HG03045 (cell line): Measurements from ENCODE around the gene GCGR.

Experiments used
- ATAC-seq: cut with Tn5 transposase; IDR thresholded peaks from one replicate; pipeline ENCODE4 v1.9.1; 2021; ENCODE audit warnings: mild to moderate bottlenecking, moderate library complexity; ENCODE audit not compliant: unreplicated experiment

Gene GCGR

DNA sequence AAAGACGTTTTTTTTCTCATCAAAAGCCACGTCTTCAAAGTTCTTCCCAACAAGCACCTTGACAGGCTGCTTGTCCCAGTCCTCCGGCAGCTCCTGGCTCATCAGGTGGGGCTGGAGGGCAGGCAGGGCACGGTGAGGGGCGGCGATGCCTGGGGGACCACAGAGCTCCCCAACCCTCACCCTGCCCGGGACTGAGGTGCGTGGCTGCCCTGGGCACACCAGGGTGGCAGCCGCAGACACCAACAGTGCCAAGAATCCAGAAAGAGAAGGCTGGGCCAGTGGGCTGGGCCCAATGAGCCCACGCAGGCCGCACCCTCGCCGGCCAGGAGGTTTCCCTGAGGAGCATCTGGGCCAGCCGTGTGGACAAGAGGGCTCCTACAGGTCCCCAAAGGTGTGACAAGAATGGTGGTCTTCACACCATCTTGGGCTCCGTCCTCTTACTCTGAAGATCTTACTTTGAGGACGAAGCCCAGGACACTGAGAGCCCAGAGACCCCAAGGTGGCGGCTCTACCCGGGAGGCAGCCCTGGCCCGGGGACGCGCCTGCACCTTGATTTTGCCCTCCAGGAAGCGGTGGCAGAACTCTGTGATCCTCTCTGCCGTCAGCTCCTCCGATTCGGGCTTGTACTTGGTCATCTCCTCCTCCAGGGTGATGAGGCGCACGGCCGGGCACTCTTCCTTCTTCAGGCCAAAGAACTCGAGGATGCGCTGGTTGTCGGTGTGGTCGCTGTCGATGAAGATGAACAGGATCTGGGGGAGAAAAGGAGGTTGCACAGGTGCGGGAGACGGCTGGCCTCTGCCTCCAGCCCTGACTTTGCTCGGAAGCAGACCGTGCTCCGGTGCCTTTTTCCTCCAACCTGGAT, 42.2 kb downstream of the GCGR start:
- no peak for ATAC-seq

DNA sequence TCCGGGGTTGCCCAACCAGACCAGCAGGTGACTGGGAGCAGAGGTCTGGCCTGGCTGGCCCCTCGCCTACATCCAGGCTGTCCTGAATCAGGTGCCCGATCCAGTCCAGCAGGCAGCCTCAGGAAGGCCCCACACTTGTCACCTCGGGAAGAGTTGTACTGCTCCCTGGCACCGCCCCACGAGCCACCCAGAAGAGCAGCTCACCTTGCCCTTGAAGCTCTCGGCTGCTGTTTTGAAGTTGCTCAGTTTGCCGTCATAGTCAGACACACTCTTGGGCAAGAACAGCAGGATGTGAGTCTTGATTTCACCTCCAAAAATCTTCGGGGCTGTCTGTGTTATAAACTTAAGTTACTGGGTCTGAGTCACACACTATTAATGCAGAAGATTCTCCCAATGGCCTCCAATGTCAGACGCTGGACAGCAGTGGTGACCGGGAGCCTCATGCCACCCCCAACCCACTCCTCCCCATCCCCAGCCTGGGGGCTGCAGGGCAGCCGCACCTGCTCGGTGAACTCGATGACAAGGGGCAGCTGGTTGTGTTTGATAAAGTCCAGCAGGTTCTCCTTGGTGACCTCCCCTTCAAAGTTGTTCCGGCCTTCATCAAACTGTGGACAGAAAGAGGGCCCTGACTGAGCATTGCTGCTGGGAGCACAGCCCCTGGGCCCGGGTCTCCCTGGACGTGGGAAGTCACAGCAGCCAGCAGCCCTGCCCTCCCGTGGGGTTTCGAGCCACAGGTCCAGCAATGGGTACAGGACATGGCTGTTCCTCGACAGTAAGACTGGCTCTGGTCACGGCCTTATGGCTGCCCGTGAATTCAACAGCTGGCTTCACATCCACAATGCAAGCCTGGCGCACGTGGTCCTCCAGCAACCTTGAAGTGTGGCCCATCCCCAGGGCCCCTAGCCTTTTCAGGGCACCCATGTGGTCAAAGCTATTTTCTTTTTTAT, 43.1 kb downstream of the GCGR start:
- no peak for ATAC-seq

DNA sequence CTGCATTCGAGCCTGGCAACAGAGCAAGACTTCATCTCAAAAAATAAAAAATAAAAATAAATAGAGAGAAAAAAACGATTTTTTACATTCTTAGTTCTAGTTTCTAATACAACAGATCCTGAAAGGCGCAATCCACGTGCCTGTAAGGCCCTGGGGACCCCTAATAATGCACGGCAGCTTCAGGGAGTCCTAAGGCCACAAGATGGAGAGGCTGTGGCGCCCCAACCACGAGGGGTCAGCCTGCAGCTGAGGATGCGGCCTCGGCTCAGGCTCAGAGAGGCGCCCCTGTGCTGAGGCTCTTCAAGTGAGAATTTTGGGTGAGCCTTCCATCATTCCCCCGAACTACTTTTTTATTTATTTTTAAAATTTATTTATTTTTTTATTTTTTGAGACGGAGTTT, 45.5 kb downstream of the GCGR start:
- ATAC-seq: no peak

DNA sequence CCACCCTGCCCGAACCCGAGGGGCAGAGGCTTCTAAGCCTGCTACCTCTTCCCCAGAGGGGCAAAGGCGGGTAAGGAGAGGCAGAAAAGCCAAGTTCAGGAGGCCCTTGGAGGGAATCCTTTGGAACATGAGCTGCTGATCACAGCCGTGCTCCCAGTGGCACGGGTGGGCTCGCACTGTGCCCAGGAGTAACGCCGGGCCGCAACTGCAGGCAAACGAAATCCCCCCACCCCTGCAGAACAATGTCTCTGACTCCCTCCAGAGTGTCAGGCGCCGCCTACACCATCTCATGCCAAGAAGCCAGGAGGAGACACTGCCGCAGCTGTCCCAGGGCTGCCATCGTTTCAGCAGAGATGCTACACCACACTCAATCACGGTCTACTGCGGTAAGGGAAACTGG, 47.5 kb downstream of the GCGR start:
- no peak for ATAC-seq

DNA sequence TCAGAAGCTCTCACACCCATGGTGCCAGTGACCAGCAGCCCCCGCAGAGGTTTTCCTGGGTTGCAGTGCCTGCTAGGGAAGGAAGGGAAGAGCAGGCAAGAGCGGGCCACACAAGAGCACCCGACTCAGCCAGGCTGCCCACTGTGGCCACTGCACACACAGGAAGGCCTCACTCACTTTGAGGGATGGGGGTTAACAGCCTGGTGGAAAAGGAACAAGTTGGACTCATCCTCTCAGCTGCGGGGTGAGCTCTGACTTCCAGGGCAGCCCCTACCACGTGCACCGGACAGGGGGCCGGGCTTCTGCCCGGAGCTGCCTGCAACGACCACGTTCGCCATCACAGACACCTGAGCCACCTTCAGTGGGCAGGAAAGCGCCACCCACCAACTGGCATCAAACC, 48.3 kb downstream of the GCGR start:
- no peak for ATAC-seq

DNA sequence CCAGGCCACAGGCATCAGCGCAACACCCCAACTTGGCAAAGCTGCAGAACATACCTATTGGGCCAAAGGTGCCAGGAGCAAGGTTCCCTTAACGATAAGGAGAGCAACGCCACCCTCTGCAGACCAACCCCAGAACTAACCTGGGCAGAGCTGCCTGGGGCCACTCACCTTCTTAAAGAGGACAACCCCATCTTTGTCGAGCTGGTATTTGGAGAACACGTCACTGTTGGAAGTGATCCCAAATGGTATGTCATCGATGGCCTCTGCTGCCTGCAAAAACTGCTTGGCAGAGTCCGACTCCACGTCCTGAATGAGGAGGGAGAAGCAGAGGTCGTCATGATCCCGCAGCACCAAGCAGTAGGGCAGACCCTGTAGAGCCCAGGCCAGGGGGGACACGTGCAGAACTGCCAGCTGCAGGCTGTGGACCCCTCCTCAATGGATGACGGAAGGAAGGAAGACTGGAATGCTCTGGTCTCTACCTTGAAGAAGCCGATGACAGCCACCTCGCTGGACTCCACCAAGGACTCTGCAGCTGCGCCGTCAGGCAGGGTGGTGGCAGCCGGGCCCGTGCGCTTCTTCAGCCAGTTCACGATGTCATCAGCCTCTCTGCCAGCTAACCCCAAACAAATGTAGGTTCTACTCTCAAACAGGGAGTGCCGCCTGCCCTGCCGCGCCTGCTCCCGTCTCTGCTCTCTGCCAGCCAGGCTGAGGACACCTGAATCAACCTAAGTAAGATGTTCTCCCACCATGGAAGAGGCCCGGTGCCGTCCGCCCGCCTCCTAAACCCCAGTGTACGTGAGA, 51.2 kb downstream of the GCGR start:
- ATAC-seq: no peak

DNA sequence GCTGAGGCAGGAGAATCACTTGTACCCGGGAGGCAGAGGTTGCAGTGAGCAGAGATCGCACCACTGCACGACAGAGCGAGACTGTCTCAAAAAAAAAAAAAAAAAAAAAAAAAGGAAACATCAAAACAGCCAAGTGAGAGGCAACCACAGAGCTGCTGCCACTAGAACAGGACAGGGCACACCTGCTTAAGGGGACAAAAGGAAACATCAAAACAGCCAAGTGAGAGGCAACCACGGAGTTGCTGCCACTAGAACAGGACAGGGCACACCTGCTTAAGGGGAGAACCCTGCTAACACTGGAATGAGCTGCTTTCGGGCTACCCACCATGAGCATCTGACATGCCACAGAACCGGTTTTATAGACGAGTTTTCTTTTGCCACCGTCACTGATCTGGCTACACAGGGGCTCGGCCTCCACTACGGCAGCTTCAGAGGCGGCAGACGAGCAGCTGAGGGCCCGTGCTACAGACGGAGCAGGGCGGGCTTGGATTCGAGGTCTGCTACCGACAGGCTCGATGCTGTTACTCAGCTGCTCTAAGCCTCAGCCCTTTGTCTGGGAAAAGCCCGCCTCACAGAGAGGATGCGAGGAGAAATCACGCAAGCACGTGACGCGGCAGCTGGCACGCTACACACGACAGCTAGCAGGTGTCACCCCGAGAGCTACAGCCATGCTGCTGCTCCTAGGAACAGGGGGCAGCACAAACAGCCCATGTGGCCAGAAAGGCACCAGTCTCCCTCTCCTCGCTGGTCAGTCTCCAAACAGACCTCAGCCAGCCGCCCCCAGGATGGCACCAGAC, 54.4 kb downstream of the GCGR start:
- no peak for ATAC-seq

DNA sequence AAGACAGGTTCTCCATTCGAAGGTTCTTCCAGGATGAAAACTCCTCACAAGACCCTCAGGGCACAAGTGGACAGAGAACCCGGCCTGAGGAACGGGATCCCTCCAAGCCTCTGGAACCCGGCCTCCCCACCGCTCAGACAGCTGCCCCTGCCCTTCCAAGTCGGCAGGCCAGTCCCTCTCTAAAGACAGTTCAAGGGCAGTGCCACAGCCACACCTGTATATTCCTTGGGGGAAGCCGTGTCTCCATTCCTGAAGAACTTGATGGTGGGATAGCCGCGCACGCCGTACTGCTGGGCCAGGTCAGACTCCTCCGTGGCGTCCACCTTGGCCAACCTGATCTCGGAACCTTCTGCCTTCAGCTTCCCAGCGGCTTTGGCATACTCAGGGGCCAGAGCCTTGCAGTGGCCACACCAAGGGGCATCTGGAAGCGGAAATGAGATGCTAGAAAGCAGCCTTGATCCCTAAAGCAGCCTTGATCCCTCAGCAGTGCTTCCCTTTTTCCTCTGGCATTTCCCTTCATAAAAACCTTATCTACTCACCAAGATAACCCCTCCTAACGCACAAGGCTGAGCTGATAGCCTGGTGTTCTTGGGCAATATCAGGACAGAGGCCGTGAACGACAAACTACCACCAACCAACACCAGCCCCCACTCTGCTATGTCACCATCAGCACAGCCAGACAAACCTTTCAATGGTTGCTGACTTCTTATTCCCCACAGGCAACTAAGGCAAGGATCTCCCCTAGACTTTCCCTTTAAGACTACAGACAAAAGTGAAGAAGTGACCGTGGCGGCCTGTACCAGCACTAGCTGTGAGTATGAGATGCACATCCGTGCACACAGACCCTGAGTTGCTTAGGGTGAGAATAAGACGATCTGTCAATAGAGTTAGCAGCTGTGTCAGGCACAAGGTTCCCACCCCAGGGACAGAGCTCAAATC, 55.3 kb downstream of the GCGR start:
- ATAC-seq: no peak

DNA sequence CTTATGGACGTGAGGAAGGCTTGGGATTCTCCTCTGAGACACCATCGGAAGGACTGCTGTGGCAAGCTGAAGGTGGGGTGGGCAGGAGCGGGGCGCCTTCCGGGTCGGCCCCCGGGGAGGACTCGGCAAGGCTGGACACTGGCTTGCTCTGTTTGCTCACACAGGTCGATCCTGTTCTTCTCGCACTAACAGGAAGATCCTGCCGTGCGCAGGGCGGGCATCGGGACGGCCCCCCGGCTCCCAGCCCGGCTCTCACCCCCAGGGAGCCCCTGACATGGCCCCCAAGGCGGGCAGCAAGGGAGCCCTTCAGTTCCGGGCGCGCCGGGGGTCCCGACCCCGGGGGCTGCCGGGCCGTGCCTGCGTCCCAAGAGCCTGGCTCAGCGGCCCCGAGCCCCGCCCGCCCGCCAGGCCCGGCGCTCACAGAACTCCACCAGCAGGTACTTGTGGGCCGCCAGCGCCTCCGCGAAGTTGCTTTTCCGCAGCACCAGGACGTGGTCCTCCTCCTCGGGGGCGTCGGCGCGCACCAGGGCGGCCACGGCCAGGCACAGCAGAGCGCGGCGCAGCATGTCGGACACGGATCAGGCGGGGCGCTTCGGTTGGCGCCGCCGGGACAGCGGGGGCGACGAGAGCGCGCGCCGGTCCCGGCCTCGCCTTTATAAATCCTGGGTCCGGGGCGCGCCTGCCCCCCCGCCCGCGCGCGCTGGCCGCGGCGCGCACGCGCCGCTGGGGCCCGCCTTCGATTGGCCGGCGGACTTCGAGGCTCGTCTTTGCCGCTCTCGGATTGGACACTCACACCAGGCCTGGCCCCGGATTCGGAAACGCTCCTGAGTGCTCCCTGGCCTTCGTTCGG, 56.2 kb downstream of the GCGR start, which contains the start of gene P4HB:
P4HB (minus strand) TSS at position 630 of the 850 bp plus-strand sequence; CDS start at position 566, 64 bp downstream.
- ATAC-seq: peak; percentile 0

DNA sequence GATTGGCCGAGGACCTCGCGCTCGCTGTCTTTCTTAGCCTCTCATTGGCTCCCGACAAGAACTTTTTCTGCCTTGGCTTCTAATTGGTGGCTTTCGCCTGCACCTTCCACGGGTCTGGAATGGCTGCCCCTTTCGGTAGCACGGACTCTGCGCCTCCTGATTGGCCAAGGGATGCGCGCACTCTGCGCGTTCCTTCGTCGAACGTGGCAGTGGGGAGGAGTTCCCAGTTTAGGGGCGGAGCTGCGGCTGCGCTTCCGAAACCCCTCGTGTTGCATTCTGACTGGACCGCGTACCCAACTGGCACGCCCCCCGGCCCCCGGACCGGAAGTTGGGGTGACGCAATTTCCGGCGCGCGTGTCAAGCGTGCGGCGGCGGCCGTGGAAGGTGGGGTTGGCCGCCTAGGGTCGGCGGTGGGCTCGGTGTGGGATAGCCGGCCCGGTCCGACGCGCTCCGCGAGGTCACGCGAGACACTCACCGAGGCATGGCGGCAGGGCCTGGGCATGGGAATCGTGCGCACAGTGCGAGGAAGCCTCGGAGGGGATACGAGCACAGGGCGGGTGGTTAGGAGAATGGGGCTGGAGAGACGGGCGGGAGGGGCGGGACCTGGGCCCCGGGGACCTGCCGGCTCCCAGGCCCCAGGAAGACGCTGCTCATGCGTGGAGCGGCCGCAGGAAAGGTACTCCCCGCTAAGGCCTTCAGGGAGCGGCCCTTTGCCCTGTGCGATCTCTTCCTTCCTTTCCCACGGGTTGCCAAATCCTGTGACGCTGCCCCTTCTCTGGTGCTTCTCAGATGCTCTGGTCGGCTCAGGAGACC, 57.0 kb downstream of the GCGR start:
- peak; percentile 75 for ATAC-seq

DNA sequence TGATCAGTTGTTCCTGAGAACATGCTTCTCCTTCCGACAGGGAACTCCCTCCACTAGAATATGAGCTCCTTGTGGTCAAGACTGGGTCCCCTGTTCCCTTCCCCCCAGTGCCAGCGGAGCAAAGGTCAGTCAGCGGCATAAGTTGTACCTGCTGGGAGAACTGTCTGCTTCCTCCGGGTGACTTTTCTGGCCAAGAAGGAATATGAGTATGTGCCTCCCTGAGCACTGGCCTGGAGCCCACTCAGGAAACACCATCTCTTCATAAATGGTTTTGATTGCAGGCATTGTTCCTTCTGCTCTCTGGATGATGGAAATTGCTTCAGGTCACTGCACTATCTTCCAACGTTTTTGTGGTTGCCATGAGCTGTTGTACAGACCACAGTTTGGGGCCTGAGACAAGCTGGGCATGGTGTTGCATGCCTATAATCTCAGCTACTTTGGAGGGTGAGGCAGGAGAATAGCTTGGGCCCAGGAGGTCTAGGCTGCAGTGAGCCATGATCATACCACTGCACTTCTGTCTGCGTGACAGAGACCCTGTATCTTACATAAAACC, 59.2 kb downstream of the GCGR start:
- ATAC-seq: no peak
